NCI-H2081 treated with DMSO at 0.1 percent for 48 hours (cell line): ENCODE data around the gene HES2.
"Not testable (repeated sequence)": the region's sequence is repeated elsewhere in the genome, so short reads cannot be mapped to it uniquely, and the experiment has no call there.

ENCODE experiments used
- DNase-seq: peaks from one replicate; lab custom pipeline; 2025; lab: John Stamatoyannopoulos, UW

Gene HES2

GRCh38 chr1:6418668-6419396 lies 887 bp downstream of the HES2 start:
- no peak for DNase-seq

- DNase-seq, result no peak
These were observed 1.6 kb downstream of the HES2 start for GRCh38 chr1:6417961-6418667.

GRCh38 chr1:6416906-6417305 lies 2.8 kb downstream of the HES2 start:
- DNase-seq, result no peak

- no peak for DNase-seq
These were observed 3.4 kb downstream of the HES2 start for GRCh38 chr1:6416295-6416656.

- no peak for DNase-seq
These were observed 4.7 kb downstream of the HES2 start for GRCh38 chr1:6414881-6415626.

- DNase-seq, result no peak
These were observed 5.3 kb downstream of the HES2 start for GRCh38 chr1:6414443-6414844.

GRCh38 chr1:6412896-6413295 lies 6.8 kb downstream of the HES2 start:
- DNase-seq, result peak; percentile 70

GRCh38 chr1:6410248-6410893 lies 9.3 kb downstream of the HES2 start:
- DNase-seq, result no peak

GRCh38 chr1:6409733-6410132 lies 10.0 kb downstream of the HES2 start:
- DNase-seq, result no peak

- DNase-seq, result no peak
These were observed 10.7 kb downstream of the HES2 start for GRCh38 chr1:6409053-6409452.

- no peak for DNase-seq
These were observed 11.7 kb downstream of the HES2 start for GRCh38 chr1:6408023-6408422.

- no peak for DNase-seq
These were observed 18.0 kb downstream of the HES2 start for GRCh38 chr1:6401673-6402072.

GRCh38 chr1:6399294-6399693 lies 20.4 kb downstream of the HES2 start:
- no peak for DNase-seq

- no peak for DNase-seq
These were observed 21.8 kb downstream of the HES2 start for GRCh38 chr1:6397844-6398441.

GRCh38 chr1:6396998-6397397 lies 22.7 kb downstream of the HES2 start:
- DNase-seq, result no peak

- not testable (repeated sequence) for DNase-seq
These were observed 23.9 kb downstream of the HES2 start for GRCh38 chr1:6395781-6396244.

GRCh38 chr1:6395130-6395529 lies 24.6 kb downstream of the HES2 start:
- DNase-seq, result not testable (repeated sequence)

- DNase-seq, result peak; percentile 54
These were observed 26.1 kb downstream of the HES2 start, which contains the start of gene ACOT7 for GRCh38 chr1:6393400-6394187. Gene ACOT7 (minus strand): TSS chr1:6393767. CDS start chr1:6393399, 368 bp downstream.

GRCh38 chr1:6392809-6393399 lies 26.8 kb downstream of the HES2 start:
- DNase-seq, result no peak

- DNase-seq, result no peak
These were observed 27.5 kb downstream of the HES2 start for GRCh38 chr1:6391951-6392808.
